Neural crest cell (in vitro differentiated cells): ENCODE results near the gene RAB25. TPM values are rescaled to one million over a fixed set of nuclear protein-coding genes. Genes with fewer than 3 reads are reported as not detected.

Source experiments
- DNase-seq: peaks from one replicate; pipeline ENCODE4 v3.0.0; 2021; ENCODE audit warnings: low read depth, mixed read lengths, low spot score
- H3K27ac Mint-ChIP-seq: one replicate; pipeline ENCODE4 v1.8.0; 2021; ENCODE audit warnings: mild to moderate bottlenecking, mixed read lengths; ENCODE audit not compliant: unreplicated experiment
- H3K27me3 Mint-ChIP-seq: 2 replicates; pipeline ENCODE4 v1.8.0; 2021; ENCODE audit warnings: low read depth, mild to moderate bottlenecking, mixed read lengths
- H3K36me3 Mint-ChIP-seq: 2 replicates; pipeline ENCODE4 v1.8.0; 2021; ENCODE audit warnings: low read depth, mild to moderate bottlenecking, mixed read lengths
- H3K4me1 Mint-ChIP-seq: 2 replicates; pipeline ENCODE4 v1.8.0; 2021; ENCODE audit warnings: mixed read lengths
- H3K4me3 Mint-ChIP-seq: one replicate; pipeline ENCODE4 v1.8.0; 2021; ENCODE audit warnings: mild to moderate bottlenecking, mixed read lengths
- H3K9me3 Mint-ChIP-seq: 2 replicates; pipeline ENCODE4 v1.8.0; 2021; ENCODE audit warnings: mixed read lengths
- CTCF ChIP-seq: fragments of 200-600 bp; sonication (generic); conservative IDR thresholded peaks from 2 replicates; pipeline ENCODE4 v1.5.0; 2021; ENCODE audit warnings: antibody characterized with exemption, mild to moderate bottlenecking
- total RNA-seq: library from RNA; stranded (reverse); gene quantifications from 2 replicates; pipeline ENCODE4 v1.2.1, GENCODE V29; 2021

Gene RAB25
- total RNA-seq, 1 donor from 2014 or later, result not detected

GRCh38 chr1:156095906-156096508 is 35.0 kb downstream of the RAB25 start:
- no peak for DNase-seq
- peaks cover 40% of the 10 kb centered on the region for H3K4me1 Mint-ChIP-seq
- no peaks in the 10 kb centered on the region for H3K27me3 Mint-ChIP-seq
- peaks cover 10% of the 10 kb centered on the region for H3K36me3 Mint-ChIP-seq
- peak overlapping the region; percentile 23 for H3K27ac Mint-ChIP-seq
- H3K4me3 Mint-ChIP-seq, result no peak overlapping the region
- H3K9me3 Mint-ChIP-seq, result no peaks in the 10 kb centered on the region
- no peak for TF ChIP-seq CTCF

- Mint-ChIP-seq H3K4me3 (peak overlapping the region; percentile 44), H3K27me3 (no peaks in the 10 kb centered on the region), H3K4me1 (peaks cover 45% of the 10 kb centered on the region), H3K27ac (peak overlapping the region; percentile 88), H3K9me3 (no peaks in the 10 kb centered on the region), H3K36me3 (peaks cover 12% of the 10 kb centered on the region)
- peak; percentile 85 for DNase-seq
- TF ChIP-seq CTCF, result peak; percentile 94
These were observed 35.9 kb downstream of the RAB25 start for GRCh38 chr1:156096640-156097391.

GRCh38 chr1:156097499-156098178 is 36.7 kb downstream of the RAB25 start:
- no peak overlapping the region for H3K4me3 Mint-ChIP-seq
- H3K4me1 Mint-ChIP-seq, result peaks cover 46% of the 10 kb centered on the region
- H3K27ac Mint-ChIP-seq, result no peak overlapping the region

GRCh38 chr1:156098784-156099183 is 37.8 kb downstream of the RAB25 start:
- DNase-seq, result no peak
- Mint-ChIP-seq H3K27ac (no peak overlapping the region), H3K27me3 (no peaks in the 10 kb centered on the region), H3K4me3 (no peak overlapping the region), H3K36me3 (peaks cover 11% of the 10 kb centered on the region), H3K4me1 (peaks cover 57% of the 10 kb centered on the region), H3K9me3 (no peaks in the 10 kb centered on the region)
- TF ChIP-seq CTCF, result no peak

More at GRCh38 chr1:156097499-156098178, 36.7 kb downstream of the RAB25 start:
- H3K27me3 Mint-ChIP-seq, result no peaks in the 10 kb centered on the region
- TF ChIP-seq CTCF, result no peak
- H3K36me3 Mint-ChIP-seq, result peaks cover 12% of the 10 kb centered on the region
- no peak for DNase-seq
- H3K9me3 Mint-ChIP-seq, result no peaks in the 10 kb centered on the region

- Mint-ChIP-seq H3K36me3 (peaks cover 9% of the 10 kb centered on the region), H3K4me3 (no peak overlapping the region), H3K27ac (no peak overlapping the region), H3K9me3 (no peaks in the 10 kb centered on the region), H3K27me3 (no peaks in the 10 kb centered on the region), H3K4me1 (peaks cover 62% of the 10 kb centered on the region)
- DNase-seq, result no peak
- no peak for TF ChIP-seq CTCF
These were observed 38.3 kb downstream of the RAB25 start for GRCh38 chr1:156099282-156099681.
